ENCODE results near the gene ATP9B. TPM values are rescaled to one million over a fixed set of nuclear protein-coding genes. Genes with fewer than 3 reads are reported as not detected.

ATP9B gene
- total RNA-seq, 2 donors from 2014 or later: 29.1 to 38.1 TPM

DNA sequence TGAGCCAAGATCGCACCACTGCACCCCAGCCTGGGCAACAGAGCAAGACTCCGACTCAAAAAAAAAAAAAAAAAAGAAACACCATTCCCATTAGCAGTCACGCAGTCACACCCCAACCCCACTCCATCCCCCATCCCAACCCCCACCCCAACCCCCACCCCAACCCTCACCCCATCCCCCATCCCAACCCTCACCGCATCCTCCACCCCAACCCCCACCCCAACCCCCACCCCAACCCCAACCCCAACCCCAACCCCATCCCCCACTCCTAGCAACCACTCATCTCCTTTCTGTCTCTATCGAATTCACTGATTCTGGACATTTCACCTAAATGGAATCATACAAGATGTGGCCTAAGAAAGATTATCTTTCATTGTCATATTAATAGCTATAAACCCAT, 25.9 kb upstream of the ATP9B start:
- Mint-ChIP-seq H3K4me3 (no peak overlapping the region), H3K9me3 (peaks cover 22% of the 10 kb centered on the region), H3K27ac (no peak overlapping the region), H3K4me1 (no peaks in the 10 kb centered on the region), H3K27me3 (ENCODE audit: insufficient read depth) (no peaks in the 10 kb centered on the region), H3K36me3 (ENCODE audit: low read depth) (no peaks in the 10 kb centered on the region)
- H3K9me3 ChIP-seq (ENCODE audit: control insufficient read depth, low read length): peaks cover 12% of the 10 kb centered on the region
- no peaks in the 10 kb centered on the region for H3K4me1 ChIP-seq (ENCODE audit: control insufficient read depth, insufficient read depth, low read length)
- WGBS, 2 experiments (ENCODE audit: insufficient coverage in 1 of 2, insufficient read length in 1 of 2): 100% methylated on average over 1 of the region's 5 CpGs; no CpG with 5 or more reads in 1 of the 2 experiments
- no peak overlapping the region for H3K27ac ChIP-seq (ENCODE audit: low read depth, low read length)
- no peak overlapping the region for H3K4me3 ChIP-seq (ENCODE audit: low read length)
- TF ChIP-seq, protein P1, sequence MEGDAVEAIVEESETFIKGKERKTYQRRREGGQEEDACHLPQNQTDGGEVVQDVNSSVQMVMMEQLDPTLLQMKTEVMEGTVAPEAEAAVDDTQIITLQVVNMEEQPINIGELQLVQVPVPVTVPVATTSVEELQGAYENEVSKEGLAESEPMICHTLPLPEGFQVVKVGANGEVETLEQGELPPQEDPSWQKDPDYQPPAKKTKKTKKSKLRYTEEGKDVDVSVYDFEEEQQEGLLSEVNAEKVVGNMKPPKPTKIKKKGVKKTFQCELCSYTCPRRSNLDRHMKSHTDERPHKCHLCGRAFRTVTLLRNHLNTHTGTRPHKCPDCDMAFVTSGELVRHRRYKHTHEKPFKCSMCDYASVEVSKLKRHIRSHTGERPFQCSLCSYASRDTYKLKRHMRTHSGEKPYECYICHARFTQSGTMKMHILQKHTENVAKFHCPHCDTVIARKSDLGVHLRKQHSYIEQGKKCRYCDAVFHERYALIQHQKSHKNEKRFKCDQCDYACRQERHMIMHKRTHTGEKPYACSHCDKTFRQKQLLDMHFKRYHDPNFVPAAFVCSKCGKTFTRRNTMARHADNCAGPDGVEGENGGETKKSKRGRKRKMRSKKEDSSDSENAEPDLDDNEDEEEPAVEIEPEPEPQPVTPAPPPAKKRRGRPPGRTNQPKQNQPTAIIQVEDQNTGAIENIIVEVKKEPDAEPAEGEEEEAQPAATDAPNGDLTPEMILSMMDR (conservative IDR thresholded peaks at IDR 0.05): no peak
- H3K27me3 ChIP-seq (ENCODE audit: control insufficient read depth, insufficient read depth, low read length, poor library complexity, severe bottlenecking): no peaks in the 10 kb centered on the region
- H3K9ac ChIP-seq (ENCODE audit: extremely low read depth, low read length, poor library complexity, severe bottlenecking): no peak overlapping the region
- DNase-seq: no peak
- H3K36me3 ChIP-seq (ENCODE audit: control insufficient read depth, insufficient read depth, low read length): no peaks in the 10 kb centered on the region

DNA sequence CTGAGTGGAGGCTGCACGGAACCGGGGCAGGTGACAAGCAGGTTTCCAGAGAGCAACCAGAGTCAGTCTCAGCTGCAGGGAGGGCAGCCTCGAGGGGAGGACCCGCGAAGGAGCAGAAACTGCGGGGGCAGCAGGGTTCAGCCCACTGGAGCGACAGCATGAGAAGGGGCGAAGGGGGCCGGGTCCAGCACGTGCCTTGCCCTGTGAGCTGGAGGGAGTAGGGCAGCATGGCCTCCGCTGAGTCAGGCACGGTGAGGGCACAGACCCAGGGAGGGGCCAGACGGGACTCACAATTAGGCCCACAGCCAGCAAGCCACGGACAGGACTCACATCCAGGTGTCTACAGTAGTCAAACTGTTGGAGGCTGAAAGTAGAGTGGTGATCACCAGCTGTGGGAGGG, 22.7 kb upstream of the ATP9B start:
- Histone ChIP-seq H3K36me3 (ENCODE audit: control insufficient read depth, insufficient read depth, low read length) (no peaks in the 10 kb centered on the region), H3K4me3 (ENCODE audit: low read length) (no peak overlapping the region), H3K9me3 (ENCODE audit: control insufficient read depth, low read length) (no peaks in the 10 kb centered on the region), H3K27me3 (ENCODE audit: control insufficient read depth, insufficient read depth, low read length, poor library complexity, severe bottlenecking) (no peaks in the 10 kb centered on the region), H3K4me1 (ENCODE audit: control insufficient read depth, insufficient read depth, low read length) (no peaks in the 10 kb centered on the region), H3K9ac (ENCODE audit: extremely low read depth, low read length, poor library complexity, severe bottlenecking) (no peak overlapping the region), H3K27ac (ENCODE audit: low read depth, low read length) (no peak overlapping the region)
- Mint-ChIP-seq H3K36me3 (ENCODE audit: low read depth) (no peaks in the 10 kb centered on the region), H3K9me3 (peaks cover 8% of the 10 kb centered on the region), H3K27ac (no peak overlapping the region), H3K4me1 (no peaks in the 10 kb centered on the region), H3K4me3 (no peak overlapping the region), H3K27me3 (ENCODE audit: insufficient read depth) (no peaks in the 10 kb centered on the region)
- peak; percentile 50 for DNase-seq
- WGBS, 2 experiments (ENCODE audit: insufficient coverage in 1 of 2, insufficient read length in 1 of 2): 83 to 86% methylated on average over 12 to 14 of the region's 14 CpGs
- TF ChIP-seq, protein P1 (conservative IDR thresholded peaks at IDR 0.05): no peak

GRCh38 chr18:79047556-79048244, 21.5 kb upstream of the ATP9B start:
- H3K9me3 ChIP-seq (ENCODE audit: control insufficient read depth, low read length): no peaks in the 10 kb centered on the region
- no peaks in the 10 kb centered on the region for H3K36me3 ChIP-seq (ENCODE audit: control insufficient read depth, insufficient read depth, low read length)
- no peak for DNase-seq
- WGBS, 2 experiments (ENCODE audit: insufficient coverage in 1 of 2, insufficient read length in 1 of 2): 96% methylated on average over 26 to 36 of the region's 36 CpGs
- H3K27ac Mint-ChIP-seq: no peak overlapping the region
- no peaks in the 10 kb centered on the region for H3K4me1 Mint-ChIP-seq
- H3K4me1 ChIP-seq (ENCODE audit: control insufficient read depth, insufficient read depth, low read length): no peaks in the 10 kb centered on the region
- H3K27ac ChIP-seq (ENCODE audit: low read depth, low read length): no peak overlapping the region
- no peaks in the 10 kb centered on the region for H3K36me3 Mint-ChIP-seq (ENCODE audit: low read depth)
- H3K4me3 Mint-ChIP-seq: no peak overlapping the region
- TF ChIP-seq, protein P1 (conservative IDR thresholded peaks at IDR 0.05): no peak
- peaks cover 7% of the 10 kb centered on the region for H3K9me3 Mint-ChIP-seq
- no peaks in the 10 kb centered on the region for H3K27me3 Mint-ChIP-seq (ENCODE audit: insufficient read depth)
- H3K27me3 ChIP-seq (ENCODE audit: control insufficient read depth, insufficient read depth, low read length, poor library complexity, severe bottlenecking): no peaks in the 10 kb centered on the region
- no peak overlapping the region for H3K4me3 ChIP-seq (ENCODE audit: low read length)
- H3K9ac ChIP-seq (ENCODE audit: extremely low read depth, low read length, poor library complexity, severe bottlenecking): no peak overlapping the region

All from endodermal cell (in vitro differentiated cells).